ENCODE measurements around the gene CUL4B.

The CUL4B gene

DNA sequence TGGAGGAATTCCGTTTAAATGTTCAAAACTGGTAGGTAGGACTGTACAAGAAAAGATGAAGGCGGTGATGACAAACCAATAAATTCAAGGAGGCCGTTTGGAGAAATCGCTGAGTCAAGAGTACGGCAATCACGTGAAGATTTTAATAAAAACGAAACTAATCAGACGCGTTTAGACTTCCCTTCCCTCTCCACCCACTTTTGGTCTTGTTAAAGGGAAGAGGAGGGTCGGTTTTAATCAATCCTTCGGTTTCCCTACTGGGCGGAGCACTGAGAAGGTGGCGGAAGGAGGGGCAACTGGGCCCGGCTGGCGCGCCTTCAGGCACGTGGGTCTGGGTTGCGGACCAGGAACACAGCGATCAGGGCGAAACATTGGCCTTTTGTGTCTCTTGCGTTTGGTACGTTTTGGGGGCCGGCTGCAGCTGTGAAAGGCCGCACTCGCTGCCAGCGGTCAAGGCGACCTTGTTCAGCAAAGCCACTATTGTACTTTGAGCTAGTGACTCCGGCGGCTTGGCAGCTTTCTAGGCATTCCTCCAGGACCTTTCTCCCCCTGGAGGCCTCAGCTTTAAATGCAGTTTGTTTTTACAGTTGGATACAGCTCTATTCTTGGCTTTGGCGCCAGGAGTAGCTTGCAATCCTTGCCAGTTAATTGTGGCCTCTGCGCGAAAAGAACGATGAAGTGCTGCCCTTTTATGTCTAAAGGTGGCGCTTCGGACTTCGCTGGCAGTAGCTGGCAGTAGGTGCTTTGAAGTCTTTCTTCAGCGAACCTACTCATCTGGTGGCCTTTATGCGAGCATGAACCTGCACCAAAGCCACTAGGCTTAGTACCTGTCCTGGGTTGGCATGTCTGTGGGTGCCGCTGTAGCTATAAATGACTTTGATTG, 74.9 kb downstream of the CUL4B start (continued):
- TF ChIP-seq, protein P1, sequence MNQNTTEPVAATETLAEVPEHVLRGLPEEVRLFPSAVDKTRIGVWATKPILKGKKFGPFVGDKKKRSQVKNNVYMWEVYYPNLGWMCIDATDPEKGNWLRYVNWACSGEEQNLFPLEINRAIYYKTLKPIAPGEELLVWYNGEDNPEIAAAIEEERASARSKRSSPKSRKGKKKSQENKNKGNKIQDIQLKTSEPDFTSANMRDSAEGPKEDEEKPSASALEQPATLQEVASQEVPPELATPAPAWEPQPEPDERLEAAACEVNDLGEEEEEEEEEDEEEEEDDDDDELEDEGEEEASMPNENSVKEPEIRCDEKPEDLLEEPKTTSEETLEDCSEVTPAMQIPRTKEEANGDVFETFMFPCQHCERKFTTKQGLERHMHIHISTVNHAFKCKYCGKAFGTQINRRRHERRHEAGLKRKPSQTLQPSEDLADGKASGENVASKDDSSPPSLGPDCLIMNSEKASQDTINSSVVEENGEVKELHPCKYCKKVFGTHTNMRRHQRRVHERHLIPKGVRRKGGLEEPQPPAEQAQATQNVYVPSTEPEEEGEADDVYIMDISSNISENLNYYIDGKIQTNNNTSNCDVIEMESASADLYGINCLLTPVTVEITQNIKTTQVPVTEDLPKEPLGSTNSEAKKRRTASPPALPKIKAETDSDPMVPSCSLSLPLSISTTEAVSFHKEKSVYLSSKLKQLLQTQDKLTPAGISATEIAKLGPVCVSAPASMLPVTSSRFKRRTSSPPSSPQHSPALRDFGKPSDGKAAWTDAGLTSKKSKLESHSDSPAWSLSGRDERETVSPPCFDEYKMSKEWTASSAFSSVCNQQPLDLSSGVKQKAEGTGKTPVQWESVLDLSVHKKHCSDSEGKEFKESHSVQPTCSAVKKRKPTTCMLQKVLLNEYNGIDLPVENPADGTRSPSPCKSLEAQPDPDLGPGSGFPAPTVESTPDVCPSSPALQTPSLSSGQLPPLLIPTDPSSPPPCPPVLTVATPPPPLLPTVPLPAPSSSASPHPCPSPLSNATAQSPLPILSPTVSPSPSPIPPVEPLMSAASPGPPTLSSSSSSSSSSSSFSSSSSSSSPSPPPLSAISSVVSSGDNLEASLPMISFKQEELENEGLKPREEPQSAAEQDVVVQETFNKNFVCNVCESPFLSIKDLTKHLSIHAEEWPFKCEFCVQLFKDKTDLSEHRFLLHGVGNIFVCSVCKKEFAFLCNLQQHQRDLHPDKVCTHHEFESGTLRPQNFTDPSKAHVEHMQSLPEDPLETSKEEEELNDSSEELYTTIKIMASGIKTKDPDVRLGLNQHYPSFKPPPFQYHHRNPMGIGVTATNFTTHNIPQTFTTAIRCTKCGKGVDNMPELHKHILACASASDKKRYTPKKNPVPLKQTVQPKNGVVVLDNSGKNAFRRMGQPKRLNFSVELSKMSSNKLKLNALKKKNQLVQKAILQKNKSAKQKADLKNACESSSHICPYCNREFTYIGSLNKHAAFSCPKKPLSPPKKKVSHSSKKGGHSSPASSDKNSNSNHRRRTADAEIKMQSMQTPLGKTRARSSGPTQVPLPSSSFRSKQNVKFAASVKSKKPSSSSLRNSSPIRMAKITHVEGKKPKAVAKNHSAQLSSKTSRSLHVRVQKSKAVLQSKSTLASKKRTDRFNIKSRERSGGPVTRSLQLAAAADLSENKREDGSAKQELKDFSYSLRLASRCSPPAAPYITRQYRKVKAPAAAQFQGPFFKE (tag by site-specific recombination; IDR thresholded peaks at IDR 0.05; ENCODE audit: borderline replicate concordance), result no peak
- TF ChIP-seq ZNF544 (tag by site-specific recombination; IDR thresholded peaks at IDR 0.05) (no peak), ZFP37 (tag by site-specific recombination; IDR thresholded peaks at IDR 0.05) (0 out of 2 replicates have a peak, but pooled peaks have one; percentile 49), ZNF626 (tag by site-specific recombination; IDR thresholded peaks at IDR 0.05) (no peak), SP2 (tag by site-specific recombination; IDR thresholded peaks at IDR 0.05) (peak; percentile 76), ZNF366 (tag by site-specific recombination; conservative IDR thresholded peaks at IDR 0.05) (peak; percentile 46; the same call in 1 of the 2 replicates), ZNF843 (tag by site-specific recombination; IDR thresholded peaks at IDR 0.05) (no peak), TCF7L2 (IDR thresholded peaks at IDR 0.05; ENCODE audit: borderline replicate concordance, low read depth, low read length) (peak; percentile 64; the same call in 1 of the 2 replicates), BCL11A (tag by site-specific recombination; IDR thresholded peaks at IDR 0.05; ENCODE audit: low read depth) (no peak), ZBTB21 (tag by site-specific recombination; IDR thresholded peaks at IDR 0.05) (no peak), ZNF114 (tag by site-specific recombination; IDR thresholded peaks at IDR 0.05) (no peak), ZNF621 (tag by site-specific recombination; IDR thresholded peaks at IDR 0.05) (no peak), ZBTB48 (tag by site-specific recombination; IDR thresholded peaks at IDR 0.05) (no peak), ZNF2 (tag by site-specific recombination; IDR thresholded peaks at IDR 0.05) (peak; percentile 89), HOXC10 (CRISPR knock-in tag; IDR thresholded peaks at IDR 0.05) (no peak), ZNF768 (tag by site-specific recombination; IDR thresholded peaks at IDR 0.05) (no peak), ZNF610 (tag by site-specific recombination; IDR thresholded peaks at IDR 0.05; ENCODE audit: borderline replicate concordance) (0 out of 2 replicates have a peak, but pooled peaks have one; percentile 48), ZBTB7A (tag by site-specific recombination; IDR thresholded peaks at IDR 0.05; ENCODE audit: low read depth) (no peak), ZNF777 (tag by site-specific recombination; IDR thresholded peaks at IDR 0.05; ENCODE audit: borderline replicate concordance) (no peak)
- TF ChIP-seq, protein P2, sequence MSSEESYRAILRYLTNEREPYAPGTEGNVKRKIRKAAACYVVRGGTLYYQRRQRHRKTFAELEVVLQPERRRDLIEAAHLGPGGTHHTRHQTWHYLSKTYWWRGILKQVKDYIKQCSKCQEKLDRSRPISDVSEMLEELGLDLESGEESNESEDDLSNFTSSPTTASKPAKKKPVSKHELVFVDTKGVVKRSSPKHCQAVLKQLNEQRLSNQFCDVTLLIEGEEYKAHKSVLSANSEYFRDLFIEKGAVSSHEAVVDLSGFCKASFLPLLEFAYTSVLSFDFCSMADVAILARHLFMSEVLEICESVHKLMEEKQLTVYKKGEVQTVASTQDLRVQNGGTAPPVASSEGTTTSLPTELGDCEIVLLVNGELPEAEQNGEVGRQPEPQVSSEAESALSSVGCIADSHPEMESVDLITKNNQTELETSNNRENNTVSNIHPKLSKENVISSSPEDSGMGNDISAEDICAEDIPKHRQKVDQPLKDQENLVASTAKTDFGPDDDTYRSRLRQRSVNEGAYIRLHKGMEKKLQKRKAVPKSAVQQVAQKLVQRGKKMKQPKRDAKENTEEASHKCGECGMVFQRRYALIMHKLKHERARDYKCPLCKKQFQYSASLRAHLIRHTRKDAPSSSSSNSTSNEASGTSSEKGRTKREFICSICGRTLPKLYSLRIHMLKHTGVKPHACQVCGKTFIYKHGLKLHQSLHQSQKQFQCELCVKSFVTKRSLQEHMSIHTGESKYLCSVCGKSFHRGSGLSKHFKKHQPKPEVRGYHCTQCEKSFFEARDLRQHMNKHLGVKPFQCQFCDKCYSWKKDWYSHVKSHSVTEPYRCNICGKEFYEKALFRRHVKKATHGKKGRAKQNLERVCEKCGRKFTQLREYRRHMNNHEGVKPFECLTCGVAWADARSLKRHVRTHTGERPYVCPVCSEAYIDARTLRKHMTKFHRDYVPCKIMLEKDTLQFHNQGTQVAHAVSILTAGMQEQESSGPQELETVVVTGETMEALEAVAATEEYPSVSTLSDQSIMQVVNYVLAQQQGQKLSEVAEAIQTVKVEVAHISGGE (tag by site-specific recombination; conservative IDR thresholded peaks at IDR 0.05; ENCODE audit: low read depth), result peak; percentile 35; the same call in 1 of the 2 replicates
- TF ChIP-seq, protein P3, sequence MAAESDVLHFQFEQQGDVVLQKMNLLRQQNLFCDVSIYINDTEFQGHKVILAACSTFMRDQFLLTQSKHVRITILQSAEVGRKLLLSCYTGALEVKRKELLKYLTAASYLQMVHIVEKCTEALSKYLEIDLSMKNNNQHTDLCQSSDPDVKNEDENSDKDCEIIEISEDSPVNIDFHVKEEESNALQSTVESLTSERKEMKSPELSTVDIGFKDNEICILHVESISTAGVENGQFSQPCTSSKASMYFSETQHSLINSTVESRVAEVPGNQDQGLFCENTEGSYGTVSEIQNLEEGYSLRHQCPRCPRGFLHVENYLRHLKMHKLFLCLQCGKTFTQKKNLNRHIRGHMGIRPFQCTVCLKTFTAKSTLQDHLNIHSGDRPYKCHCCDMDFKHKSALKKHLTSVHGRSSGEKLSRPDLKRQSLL (tag by site-specific recombination; IDR thresholded peaks at IDR 0.05), result no peak
- TF ChIP-seq, protein P4, sequence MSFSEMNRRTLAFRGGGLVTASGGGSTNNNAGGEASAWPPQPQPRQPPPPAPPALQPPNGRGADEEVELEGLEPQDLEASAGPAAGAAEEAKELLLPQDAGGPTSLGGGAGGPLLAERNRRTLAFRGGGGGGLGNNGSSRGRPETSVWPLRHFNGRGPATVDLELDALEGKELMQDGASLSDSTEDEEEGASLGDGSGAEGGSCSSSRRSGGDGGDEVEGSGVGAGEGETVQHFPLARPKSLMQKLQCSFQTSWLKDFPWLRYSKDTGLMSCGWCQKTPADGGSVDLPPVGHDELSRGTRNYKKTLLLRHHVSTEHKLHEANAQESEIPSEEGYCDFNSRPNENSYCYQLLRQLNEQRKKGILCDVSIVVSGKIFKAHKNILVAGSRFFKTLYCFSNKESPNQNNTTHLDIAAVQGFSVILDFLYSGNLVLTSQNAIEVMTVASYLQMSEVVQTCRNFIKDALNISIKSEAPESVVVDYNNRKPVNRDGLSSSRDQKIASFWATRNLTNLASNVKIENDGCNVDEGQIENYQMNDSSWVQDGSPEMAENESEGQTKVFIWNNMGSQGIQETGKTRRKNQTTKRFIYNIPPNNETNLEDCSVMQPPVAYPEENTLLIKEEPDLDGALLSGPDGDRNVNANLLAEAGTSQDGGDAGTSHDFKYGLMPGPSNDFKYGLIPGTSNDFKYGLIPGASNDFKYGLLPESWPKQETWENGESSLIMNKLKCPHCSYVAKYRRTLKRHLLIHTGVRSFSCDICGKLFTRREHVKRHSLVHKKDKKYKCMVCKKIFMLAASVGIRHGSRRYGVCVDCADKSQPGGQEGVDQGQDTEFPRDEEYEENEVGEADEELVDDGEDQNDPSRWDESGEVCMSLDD (tag by site-specific recombination; IDR thresholded peaks at IDR 0.05), result no peak
- TF ChIP-seq, protein P5, sequence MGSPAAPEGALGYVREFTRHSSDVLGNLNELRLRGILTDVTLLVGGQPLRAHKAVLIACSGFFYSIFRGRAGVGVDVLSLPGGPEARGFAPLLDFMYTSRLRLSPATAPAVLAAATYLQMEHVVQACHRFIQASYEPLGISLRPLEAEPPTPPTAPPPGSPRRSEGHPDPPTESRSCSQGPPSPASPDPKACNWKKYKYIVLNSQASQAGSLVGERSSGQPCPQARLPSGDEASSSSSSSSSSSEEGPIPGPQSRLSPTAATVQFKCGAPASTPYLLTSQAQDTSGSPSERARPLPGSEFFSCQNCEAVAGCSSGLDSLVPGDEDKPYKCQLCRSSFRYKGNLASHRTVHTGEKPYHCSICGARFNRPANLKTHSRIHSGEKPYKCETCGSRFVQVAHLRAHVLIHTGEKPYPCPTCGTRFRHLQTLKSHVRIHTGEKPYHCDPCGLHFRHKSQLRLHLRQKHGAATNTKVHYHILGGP (tag by site-specific recombination; IDR thresholded peaks at IDR 0.05), result peak; percentile 98

All from HEK293 (cell line).